CD4-positive, alpha-beta T cell treated with Interleukin-4 for 1 hour (primary cell): ENCODE measurements around the gene RAVER2.
"Not testable (repeated sequence)": the region's sequence is repeated elsewhere in the genome, so short reads cannot be mapped to it uniquely, and the experiment has no call there.

Experiments
- DNase-seq, 2 donors: peaks; one replicate each; pipeline ENCODE4 v3.0.0-alpha.2; 2020 to 2022

Gene RAVER2

DNA sequence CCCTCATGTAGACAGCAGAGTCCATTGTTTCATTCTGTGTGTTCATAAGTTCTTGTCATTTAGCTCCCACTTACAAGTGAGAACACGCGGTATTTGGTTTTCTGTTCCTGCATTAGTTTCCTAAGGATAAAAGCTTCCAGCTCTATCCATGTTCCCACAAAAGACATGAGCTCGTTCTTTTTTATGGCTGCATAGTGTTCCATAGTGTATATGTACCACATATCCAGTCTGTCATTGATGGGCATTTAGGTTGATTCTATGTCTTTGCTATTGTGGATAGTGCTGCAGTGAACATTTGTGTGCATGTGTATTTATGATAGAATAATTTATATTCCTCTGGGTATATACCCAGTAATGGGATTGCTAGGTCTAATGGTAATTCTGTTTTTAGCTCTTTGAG lies 75.7 kb downstream of the RAVER2 start:
- DNase-seq, result not testable (repeated sequence)

DNA sequence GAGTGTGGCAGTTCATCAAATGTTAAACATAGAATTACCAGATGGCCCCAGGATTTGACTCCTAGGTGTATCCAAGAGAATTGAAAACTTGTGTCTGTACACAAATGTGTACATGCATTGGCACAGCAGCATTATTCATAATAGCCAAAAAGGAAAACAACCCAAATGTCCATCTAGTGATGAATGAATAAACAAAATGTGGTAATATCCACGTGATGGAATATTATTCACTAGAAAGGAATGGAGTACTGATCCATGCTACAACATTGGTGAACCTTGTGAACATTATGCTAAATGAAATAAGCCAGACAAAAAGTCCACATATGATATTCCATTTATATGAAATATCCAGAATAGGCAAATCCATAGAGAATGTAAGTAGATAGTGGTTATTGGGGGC lies 77.7 kb downstream of the RAVER2 start:
- no peak for DNase-seq

DNA sequence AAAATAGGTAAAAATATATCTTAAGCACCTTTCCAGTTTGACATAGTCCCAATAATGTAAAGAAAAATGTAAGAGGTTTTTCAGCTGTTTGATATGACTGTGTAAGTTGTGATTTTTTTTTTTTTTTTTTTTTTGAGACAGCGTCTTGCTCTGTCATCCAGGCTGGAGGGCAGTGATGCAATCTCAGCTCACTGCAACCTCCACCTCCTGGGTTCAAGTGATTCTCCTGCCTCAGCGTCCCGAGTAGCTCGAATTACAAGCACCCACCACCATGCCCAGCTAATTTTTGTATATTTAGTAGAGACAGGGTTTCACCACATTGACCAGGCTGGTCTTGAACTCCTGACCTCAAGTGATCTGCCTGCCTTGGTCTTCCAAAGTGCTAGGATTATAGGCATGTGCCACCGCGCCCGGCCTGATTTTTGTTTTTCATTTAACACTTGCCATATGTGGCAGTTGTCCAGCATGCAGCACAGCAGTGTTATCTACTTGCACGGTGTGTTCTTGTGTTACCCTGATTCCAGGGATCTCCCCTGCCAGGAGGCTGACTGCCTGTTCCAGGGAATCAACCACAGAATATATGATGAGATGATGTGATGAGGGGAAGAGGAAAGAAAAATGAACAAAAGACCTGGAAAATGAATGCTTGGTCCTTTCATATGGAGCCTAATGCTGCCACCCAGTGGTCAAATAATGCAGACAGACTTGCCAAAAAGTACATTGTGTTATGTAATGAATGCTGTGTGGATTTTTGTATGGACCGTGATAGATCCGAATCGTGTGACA lies 79.0 kb downstream of the RAVER2 start:
- DNase-seq, result peak; percentile 63 to 77

DNA sequence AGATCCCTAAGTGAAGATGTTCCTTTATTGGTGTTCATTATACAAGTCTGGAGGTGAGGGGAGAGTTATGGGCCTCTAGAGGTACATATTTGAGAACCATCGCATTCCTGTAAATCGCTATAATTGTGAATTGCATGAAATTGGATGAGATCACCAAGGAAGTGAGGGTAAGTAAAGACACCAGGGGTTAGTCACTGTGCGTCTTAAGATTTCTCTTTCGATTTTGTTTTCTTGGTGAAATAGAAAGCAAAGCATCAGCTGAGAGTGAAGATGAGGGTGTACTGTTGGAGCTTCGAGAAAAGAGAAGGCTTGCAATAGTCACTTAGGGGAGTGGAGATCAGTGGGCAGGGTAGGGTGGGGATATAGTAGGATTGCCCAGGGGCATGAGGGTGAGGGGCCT lies 82.1 kb downstream of the RAVER2 start:
- DNase-seq, result peak in 1 of 2 donors; percentile 66

DNA sequence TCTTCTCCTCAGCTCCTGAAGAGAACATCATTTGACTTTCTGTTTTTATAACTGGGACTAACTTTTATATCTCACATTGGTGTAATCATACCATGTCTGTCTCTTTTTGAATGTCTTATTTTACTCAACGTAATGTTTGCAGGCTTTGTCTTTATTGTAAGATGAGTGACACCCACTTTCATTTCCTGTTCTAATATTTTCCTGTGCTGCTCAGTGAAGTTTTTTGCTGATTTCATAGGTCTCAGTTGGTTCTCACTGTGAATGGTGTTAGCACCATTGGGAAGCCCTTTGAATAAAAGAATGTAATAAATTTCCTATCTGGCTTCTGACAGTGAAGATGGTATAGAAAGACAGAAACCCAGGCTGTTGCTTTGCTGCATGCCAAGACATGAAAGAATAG lies 84.0 kb downstream of the RAVER2 start:
- peak in 1 of 2 donors; percentile 31 for DNase-seq

DNA sequence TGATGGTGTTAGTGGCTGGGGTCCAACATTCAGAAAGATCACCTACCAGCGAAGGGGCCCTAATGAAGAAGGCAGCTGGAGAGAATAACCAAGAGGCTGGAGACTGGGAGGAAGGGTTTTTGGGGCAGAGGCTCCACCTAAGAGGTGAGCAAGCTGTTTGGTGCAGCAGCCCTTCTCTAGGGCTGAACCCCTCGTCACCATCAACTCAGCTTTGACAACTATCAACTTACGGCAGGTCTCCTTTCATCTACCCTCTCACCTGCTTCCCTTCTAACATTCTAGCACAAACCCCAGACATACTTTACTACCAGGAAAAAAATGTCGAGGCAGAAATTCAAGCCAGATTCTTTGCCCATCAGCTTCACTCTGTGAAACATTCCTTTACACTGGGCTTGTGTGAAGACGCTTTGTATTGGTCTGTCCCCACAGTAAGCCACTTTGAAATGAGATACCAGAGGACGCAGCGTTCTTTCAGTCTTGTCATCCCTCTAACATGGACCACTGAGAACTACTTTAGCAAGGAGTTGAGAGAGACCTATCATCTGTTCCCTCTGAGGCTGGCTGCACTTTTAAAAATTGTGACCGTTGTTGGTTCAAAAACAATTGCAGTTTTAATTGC lies 84.6 kb downstream of the RAVER2 start:
- DNase-seq, result no peak

DNA sequence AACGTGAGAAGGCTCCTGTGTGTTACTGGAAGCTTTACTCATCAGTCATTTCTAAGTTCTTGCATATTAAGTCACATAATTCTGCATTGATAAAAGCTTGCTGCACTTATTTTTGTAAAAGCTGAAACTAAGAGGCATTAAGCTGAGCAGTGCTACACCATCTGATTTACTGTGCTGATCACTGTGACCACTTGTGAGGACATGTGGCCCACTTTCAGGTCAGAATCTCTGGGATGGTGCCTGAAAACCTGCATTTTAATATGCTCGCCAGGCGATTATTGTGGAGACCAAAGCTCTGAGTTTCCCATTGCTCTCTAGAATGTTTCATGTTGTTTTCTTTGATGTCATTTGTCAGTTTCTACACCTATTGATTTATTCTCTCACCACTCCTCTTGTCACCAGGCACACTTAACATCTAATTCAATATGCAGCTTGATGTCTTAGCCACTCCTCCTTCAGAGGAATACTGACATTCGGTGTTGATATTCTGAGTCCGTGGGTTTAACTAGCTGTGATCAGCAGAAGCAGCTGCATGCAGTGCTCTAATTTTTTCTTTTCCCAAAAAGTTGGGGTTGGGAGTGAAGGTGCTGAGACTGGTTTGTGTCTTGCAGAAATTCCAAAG lies 85.3 kb downstream of the RAVER2 start:
- no peak for DNase-seq

DNA sequence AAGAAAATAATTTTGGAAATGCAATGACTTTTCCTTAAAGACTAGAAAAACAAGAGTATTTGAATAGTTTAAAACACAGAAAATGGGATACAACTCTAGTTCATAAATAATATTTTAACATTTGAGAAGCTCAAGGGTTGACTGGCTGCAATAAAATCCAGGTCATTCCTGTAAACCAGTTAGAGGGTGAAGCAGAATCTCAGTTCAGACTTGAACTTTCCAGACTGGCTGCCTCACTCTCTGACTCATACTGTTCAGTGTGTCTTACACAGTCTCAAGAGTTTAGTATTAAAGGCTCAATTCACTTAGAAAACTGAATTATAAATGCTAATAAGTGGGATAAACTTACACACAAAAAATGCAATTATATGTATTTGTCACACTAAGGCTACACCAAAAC lies 89.9 kb downstream of the RAVER2 start:
- DNase-seq, result no peak

DNA sequence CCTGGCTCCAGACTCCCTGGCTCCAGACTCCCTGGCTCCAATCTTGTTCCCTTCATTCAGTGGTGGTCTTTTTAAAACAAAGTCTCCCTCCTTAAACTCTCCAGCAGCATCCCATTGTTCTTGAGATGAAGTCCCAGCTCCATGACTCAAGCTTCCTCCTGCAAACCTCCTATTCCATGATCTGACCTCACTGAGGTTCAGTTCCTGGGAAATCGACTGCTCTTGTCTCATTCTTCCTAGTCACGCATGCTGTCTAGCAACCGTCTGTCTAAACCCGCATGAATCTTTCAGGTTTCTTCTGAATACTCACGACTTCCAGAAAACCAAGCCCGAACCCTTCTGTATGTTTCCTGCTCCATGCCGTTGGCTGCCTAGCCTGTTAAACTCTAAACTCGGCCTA lies 91.9 kb downstream of the RAVER2 start:
- no peak for DNase-seq

DNA sequence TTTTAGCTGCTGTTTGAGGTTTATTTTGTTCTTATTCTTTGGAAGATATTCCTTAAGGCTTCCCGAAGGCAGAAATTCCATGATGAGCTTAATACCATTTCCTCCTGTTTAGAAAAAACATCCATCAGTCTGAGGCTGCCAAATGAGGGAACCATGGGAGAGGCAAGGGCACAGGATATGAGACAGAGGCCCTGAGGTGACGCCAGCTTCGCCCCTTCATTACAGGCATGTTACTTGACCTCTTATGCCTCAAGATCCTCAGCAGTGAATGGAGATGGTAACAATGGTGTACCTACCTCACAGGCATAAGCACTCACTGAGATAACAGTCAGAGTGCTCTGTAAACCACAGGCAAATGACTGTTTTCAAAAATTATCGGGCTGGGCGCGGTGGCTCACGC lies 93.6 kb downstream of the RAVER2 start:
- DNase-seq, result no peak

DNA sequence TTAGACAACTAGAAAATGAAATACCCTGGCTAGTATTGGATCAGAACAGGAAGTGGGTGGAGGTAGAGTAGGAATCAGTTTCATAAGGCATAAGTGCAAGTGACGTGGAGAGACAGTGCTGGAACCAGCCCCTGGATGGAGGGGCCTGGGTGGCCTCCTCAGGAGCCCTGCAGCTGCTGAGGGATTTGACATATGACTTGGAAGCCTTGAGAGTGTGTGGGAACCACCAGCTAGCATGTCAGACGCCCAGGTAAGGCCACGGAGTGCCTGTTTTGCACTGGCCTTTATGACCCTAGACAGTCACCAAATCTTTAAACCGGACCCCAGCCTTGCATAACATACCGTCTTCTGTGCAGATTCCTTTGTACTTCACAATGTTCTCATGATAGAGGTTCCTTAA lies 94.4 kb downstream of the RAVER2 start:
- DNase-seq, result no peak

DNA sequence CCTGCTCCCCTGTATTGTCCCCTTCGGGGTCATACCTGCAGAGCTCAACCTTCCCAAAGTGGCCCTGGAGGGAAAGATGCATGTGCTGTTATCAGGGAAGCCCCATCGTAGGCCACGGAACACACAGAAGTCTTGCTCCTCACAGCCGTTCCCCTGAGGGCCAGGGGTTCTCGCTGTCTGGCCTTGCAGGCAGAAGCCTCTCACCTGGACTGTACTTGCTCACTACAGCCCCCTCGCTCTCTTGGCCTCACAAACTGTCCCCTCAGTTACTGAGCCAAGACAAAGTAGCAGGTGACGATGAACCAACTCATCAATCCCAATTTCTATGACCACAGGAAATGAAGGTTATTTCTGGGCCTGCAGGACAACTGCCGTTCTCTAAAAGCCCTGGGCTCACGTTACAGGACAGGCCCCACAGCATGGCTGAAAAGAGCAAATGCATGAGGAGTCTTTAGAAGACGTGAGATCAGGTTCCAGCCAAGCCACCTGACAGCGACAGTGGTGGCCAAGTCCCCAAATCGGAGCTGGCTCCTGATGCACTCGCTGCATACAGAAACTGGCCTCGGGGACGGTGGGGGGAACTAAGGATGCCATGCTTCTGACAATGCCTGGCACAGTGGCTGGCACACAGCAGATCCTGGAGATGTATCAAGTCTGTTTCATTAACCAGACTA lies 95.0 kb downstream of the RAVER2 start:
- no peak for DNase-seq

DNA sequence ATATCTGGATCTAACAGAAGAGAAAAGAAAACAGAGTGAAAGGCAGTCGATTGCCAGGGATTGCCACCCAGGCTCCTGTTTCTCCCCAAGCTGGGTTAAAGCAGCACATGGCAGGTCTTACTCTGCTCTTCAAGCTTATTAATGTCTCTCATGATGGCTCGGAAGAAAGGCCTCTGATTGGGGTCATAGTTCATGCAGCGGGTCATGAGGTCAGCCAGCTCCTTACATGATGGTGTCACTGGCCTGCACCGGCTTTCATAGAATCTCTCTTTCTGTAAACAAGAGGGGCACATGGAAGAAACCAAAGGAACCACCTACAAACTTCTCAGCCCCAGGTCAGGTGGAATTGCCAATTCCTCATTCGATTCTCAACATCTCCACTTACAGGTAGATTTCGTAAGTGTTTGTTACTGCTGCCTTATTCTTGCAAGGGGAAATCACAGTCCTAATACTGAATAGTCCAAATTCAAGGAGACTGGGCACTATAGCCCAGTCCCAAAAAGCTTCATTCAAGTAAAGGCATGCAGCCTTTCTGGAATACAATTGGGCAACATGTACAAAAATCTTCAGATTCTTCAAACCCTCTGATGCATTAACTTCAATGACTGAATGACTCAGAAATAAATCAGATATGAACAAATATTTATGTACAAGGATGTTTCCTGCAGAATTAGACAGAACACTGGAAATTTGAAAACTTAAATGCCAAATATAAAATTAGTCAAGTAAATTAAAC lies 96.6 kb downstream of the RAVER2 start:
- no peak for DNase-seq

DNA sequence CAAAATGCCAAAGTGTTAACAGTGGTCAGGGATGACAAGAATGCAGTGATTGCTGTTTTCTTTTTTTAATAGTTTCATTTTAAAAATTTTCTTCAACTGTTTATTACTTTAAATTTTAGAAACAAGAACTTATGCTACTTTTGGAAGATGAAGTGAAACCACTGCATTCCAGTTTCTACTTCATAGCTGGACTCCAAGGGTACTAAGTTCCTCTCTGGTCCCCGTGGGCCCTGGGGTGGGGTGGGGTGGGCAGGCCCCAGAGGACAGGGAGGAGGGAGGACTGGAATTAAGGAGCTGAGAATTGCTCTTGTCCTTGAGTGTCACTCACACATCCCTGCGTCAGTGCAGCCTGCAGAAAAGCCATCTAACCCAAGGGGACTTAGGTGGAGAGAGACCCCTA lies 97.3 kb downstream of the RAVER2 start:
- DNase-seq, result no peak

DNA sequence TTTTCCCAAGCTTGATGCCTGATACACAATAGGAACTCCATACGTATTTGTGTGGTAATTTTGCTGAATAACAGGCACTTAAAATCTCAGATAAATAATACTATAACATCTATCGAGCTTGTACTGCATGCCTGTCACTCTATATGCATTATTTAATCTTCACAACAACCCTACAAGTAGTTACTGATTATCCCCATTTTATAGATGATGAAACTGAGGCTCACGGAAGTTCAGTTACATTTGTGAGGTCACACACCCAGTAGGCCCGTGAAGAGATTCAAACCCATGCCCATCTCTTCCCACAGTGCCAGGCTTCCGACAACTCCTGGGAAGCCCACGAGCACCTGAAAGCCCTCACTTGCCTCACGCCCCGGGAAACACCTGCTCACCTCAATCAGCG lies 98.8 kb downstream of the RAVER2 start:
- no peak for DNase-seq

DNA sequence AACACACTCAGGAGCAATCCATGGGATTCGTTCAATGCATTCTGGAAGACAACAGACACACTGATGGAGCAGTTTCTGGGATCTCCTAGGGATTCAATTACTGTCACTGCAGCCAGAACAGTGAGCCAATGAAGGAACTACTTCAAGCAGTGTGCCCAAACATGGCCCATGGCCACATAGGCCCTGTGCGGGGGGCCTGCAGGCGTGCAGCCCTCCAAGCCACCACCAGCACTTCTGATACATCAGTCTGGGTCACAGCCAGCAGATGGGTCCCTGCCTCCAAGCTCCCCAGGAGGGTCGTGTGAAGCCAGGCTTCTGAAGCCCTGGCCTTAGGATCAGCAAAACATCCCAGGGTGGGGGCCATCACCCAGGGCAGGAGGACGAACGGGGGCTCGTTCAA lies 99.3 kb downstream of the RAVER2 start:
- no peak for DNase-seq

DNA sequence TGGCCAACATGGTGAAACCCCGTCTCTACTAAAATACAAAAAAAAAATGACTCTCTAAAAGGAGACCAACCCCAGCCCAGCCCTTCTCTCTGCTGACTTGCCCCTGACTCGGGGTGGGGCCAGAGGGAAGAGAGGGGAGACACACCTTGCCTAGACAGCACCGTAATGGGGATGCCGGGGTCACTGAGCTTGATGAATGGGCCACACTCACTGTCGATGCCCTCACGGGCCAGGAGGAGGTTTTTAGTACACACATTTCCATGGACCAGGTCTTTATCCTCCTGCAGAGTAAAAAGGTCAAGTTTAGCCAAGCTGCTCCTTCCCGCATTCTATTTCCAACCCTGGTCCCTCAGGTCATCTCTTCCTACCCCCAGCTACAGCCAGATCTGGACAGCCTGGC lies 99.7 kb downstream of the RAVER2 start:
- no peak for DNase-seq

DNA sequence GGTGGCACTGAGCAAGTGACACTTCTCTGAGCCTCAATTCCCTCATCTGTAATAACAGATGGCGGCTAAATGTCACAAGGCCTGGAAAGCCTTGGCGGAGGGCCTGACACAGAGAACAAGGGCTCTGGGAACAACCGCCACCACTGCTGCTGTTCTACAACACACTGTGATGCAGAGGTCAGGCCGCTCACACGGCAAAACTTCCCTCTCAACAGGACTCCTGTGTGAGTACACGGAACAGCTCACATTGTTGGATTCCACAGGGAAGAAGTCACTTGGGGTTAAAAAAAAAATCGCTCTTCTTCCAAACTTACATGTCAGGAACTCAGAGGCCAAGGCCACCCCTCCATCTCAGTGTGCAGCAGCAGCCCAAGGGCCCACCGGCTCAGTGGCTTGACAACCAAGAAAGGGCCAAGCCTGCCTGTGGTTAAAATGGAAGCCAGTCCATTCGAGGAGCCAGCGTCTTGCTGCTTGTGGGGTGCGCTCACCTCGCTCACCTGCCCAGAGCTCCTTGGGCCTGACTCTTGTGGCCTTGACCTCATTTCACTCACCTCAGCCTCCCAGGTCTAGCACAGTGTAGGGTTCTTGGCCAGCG lies 101.1 kb downstream of the RAVER2 start:
- DNase-seq, result no peak

DNA sequence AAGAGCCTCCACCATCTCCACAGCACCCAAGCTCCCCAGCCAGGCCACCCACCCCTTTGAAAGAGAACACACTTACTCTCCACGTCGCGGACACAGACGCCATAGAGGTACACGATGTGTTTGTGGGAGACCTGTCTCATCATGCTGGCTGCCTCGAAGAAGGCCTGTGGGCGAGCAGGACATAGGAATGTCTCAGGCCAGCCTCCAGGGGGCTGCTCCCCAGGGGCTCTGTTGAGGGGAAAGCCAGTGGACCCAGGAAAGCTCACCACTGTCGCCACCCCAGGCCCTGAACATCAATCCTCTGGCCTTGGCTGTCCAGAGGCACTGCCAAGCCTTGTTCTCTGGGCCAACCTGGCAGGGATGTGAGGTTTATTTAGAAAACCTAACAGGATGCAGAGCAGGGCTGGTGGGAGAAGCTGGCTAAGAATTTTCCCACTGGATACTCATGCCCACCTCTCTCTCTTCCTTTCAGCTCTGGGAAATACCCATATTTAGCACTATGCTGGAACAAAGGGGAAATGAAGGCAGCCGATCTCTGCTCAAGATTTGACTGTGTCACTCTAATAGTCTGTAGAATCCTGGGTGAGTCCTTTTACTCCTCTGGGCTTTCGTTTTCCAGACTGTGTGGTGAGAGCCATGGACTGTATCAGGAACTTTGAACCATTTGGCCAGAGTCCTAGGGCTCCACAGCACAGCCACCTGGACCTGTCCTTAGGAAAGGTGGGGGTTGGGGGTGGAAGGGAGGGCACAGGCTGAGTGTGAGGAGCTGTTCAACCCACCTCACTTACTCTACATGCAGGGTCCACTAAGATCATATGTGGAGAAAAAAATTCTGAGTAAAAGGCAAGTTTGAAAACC lies 101.9 kb downstream of the RAVER2 start:
- DNase-seq, result no peak

DNA sequence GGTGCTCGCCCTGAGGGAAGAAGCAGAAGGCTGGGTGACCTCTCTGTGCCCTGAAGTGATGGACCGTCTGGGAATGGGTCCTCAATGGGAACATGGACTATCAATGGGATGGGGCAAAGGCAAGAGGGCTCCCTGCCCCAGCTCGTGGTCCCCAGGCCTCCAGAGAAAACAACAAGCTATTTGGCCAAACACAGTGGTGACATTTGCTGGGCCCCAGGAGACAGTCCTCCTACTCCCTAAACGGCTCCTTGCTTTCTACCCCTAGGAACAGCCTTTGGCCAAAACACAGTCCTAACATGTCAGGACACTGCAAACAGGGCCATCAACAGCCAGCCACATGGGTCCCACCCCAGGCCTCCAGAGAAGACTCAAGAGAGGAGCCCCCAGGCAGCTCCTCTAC lies 102.8 kb downstream of the RAVER2 start:
- no peak for DNase-seq

DNA sequence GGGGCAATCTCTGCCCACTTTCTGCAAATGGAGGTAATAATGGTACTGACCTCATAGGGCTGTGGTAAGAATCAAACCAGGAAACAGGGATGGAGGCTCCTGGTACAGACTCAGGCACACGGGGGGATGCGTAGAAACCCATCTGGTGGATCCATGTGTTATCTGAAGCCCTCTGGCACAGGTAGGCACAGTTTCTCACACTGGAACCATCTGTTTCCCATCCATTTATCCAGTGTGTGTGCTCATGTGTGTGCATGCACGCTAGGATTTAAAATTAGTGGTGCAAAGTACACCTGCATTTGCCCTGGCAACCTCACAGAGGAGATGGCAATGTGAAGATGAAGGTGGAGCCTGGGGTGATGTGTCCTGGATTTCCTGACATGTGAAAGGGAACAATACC lies 103.3 kb downstream of the RAVER2 start:
- no peak for DNase-seq

DNA sequence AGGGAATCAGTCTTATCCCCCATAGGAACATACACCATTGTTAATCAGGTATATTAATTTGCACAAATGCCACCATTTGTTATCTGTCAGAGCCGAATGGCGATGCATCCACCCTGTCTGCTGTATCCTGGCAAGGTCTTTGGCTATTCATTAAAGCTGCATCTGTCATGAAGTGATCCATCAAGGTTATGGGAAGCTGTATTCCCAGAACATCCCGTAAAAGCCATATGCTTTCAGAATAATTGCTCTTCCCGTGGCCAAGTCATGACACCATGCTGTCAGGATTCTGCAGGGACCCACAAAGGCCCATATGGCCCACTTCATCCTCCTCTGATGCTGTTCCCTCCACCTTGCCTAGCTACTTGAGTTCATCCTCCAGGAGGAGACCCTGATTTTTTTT lies 103.9 kb downstream of the RAVER2 start:
- no peak for DNase-seq
